ENCODE measurements around the gene NTN1. TPM values are rescaled to one million over a fixed set of nuclear protein-coding genes. Genes with fewer than 3 reads are reported as not detected.

Gene NTN1
- total RNA-seq, 1 experiment from 2014 or later, result 1.2 TPM

DNA sequence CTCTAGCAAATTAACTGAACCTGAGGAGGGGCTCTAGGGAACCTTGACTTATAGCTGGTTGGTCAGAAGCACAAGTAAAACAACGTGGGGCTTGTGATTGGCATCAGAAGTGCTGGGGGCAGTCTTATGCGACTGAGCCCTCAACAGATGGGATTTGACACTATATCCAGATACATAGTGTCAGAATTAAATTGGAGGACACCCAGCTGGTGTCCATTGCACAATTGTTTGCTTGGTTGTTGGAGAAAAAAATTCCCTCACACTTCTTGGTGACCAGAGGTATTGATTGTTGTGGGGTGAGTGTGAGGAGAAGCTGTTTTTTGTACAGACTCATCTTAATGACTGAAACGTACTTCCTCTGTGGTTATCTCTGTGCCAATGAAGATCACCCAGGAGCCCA lies 59.7 kb downstream of the NTN1 start:
- Histone ChIP-seq H3K27ac (ENCODE audit: insufficient read length, low read depth, low read length) (no peak overlapping the region), H3K79me1 (ENCODE audit: insufficient read depth, low read depth, low read length, poor library complexity, severe bottlenecking) (no peaks in the 10 kb centered on the region), H4K5ac (ENCODE audit: insufficient read length, low read depth, low read length) (no peak overlapping the region), H3K4ac (ENCODE audit: low read depth, low read length) (no peak overlapping the region), H3K14ac (ENCODE audit: insufficient read depth, low read length) (no peak overlapping the region), H2AFZ (ENCODE audit: low read length) (no peak overlapping the region), H2BK20ac (ENCODE audit: low read depth, low read length, poor library complexity, severe bottlenecking) (no peak overlapping the region), H3K79me2 (ENCODE audit: insufficient read depth, low read length) (no peaks in the 10 kb centered on the region), H3K4me2 (ENCODE audit: insufficient read depth, insufficient read length, low read length) (no peak overlapping the region), H2BK120ac (ENCODE audit: low read depth, low read length, poor library complexity, severe bottlenecking) (no peak overlapping the region), H3K23ac (ENCODE audit: insufficient read length, low read depth, low read length) (no peak overlapping the region), H4K91ac (ENCODE audit: insufficient read length, low read depth, low read length) (no peak overlapping the region), H3K27me3 (ENCODE audit: insufficient read depth, low read length) (no peaks in the 10 kb centered on the region; the same call in 1 of the 2 replicates), H3K9me3 (ENCODE audit: control insufficient read depth, low read depth, low read length) (no peaks in the 10 kb centered on the region), H3T11ph (ENCODE audit: low read length) (no peak overlapping the region), H3K23me2 (ENCODE audit: insufficient read length, low read depth, low read length, poor library complexity, severe bottlenecking) (no peaks in the 10 kb centered on the region), H2AK5ac (ENCODE audit: insufficient read length, low read length) (no peak overlapping the region), H3K18ac (ENCODE audit: insufficient read length, low read depth, low read length) (no peak overlapping the region), H2BK12ac (ENCODE audit: insufficient read length, low read depth, low read length) (no peak overlapping the region), H3K9ac (ENCODE audit: extremely low read depth, insufficient read length, low read length) (no peak overlapping the region), H3K4me1 (ENCODE audit: insufficient read depth, low read length) (no peaks in the 10 kb centered on the region), H4K8ac (replicated peaks; ENCODE audit: insufficient read length, low read depth, low read length) (no peak overlapping the region), H3K56ac (ENCODE audit: insufficient read length, low read depth, low read length) (no peak overlapping the region), H4K20me1 (ENCODE audit: control insufficient read depth, insufficient read depth, insufficient read length) (no peaks in the 10 kb centered on the region), H2BK5ac (ENCODE audit: insufficient read length, low read length) (no peak overlapping the region), H2BK15ac (ENCODE audit: low read depth, low read length) (no peak overlapping the region)
- peaks cover 0 to 2% of the 10 kb centered on the region in 2 experiments; a peak in 1 of 5 replicates for H3K9me3 Mint-ChIP-seq
- no peak overlapping the region for H3K4me3 Mint-ChIP-seq
- TF ChIP-seq, protein P1, sequence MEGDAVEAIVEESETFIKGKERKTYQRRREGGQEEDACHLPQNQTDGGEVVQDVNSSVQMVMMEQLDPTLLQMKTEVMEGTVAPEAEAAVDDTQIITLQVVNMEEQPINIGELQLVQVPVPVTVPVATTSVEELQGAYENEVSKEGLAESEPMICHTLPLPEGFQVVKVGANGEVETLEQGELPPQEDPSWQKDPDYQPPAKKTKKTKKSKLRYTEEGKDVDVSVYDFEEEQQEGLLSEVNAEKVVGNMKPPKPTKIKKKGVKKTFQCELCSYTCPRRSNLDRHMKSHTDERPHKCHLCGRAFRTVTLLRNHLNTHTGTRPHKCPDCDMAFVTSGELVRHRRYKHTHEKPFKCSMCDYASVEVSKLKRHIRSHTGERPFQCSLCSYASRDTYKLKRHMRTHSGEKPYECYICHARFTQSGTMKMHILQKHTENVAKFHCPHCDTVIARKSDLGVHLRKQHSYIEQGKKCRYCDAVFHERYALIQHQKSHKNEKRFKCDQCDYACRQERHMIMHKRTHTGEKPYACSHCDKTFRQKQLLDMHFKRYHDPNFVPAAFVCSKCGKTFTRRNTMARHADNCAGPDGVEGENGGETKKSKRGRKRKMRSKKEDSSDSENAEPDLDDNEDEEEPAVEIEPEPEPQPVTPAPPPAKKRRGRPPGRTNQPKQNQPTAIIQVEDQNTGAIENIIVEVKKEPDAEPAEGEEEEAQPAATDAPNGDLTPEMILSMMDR (conservative IDR thresholded peaks at IDR 0.05), result no peak
- no CpG with 5 or more reads among the region's 3 CpGs for WGBS (ENCODE audit: extremely low coverage, insufficient read length, low lambda C conversion rate)
- DNase-seq, result no peak
- no peak overlapping the region for H3K27ac Mint-ChIP-seq
- H3K36me3 Mint-ChIP-seq (ENCODE audit: insufficient read depth in 1 of 3, low read depth in 3 of 3), result no peaks in the 10 kb centered on the region; a peak in 2 of 7 replicates
- peaks cover 2 to 3% of the 10 kb centered on the region in 2 experiments; a peak in 1 of 4 replicates for H3K4me1 Mint-ChIP-seq
- H3K27me3 Mint-ChIP-seq (ENCODE audit: low read depth), result peaks cover 32% of the 10 kb centered on the region
